ENCODE data around the gene MAMLD1.

The MAMLD1 gene

GRCh38 chrX:150527108-150527507 is 164.0 kb downstream of the MAMLD1 start:
- Histone ChIP-seq H3K4me3 (ENCODE audit: low read length in 2 of 2) (no peak overlapping the region), H3K9ac (ENCODE audit: low read length in 2 of 2) (no peak overlapping the region), H3K36me3 (ENCODE audit: control insufficient read depth in 2 of 2, insufficient read depth in 2 of 2, low read length in 2 of 2) (no peaks in the 10 kb centered on the region), H3K4me1 (ENCODE audit: control insufficient read depth, insufficient read depth, low read length) (no peaks in the 10 kb centered on the region), H3K27ac (ENCODE audit: low read length) (no peak overlapping the region), H3K9me3 (ENCODE audit: control insufficient read depth in 2 of 2, low read length in 2 of 2) (no peaks in the 10 kb centered on the region), H3K27me3 (ENCODE audit: control insufficient read depth in 1 of 2, insufficient read depth in 2 of 2, low read length in 2 of 2) (no peaks in the 10 kb centered on the region)

GRCh38 chrX:150529587-150529986 is 166.5 kb downstream of the MAMLD1 start:
- Histone ChIP-seq H3K27me3 (ENCODE audit: control insufficient read depth in 1 of 2, insufficient read depth in 2 of 2, low read length in 2 of 2) (peaks cover 0 to 2% of the 10 kb centered on the region in 2 donors), H3K27ac (ENCODE audit: low read length) (no peak overlapping the region), H3K9ac (ENCODE audit: low read length in 2 of 2) (no peak overlapping the region), H3K9me3 (ENCODE audit: control insufficient read depth in 2 of 2, low read length in 2 of 2) (no peaks in the 10 kb centered on the region), H3K36me3 (ENCODE audit: control insufficient read depth in 2 of 2, insufficient read depth in 2 of 2, low read length in 2 of 2) (no peaks in the 10 kb centered on the region), H3K4me1 (ENCODE audit: control insufficient read depth, insufficient read depth, low read length) (no peaks in the 10 kb centered on the region), H3K4me3 (ENCODE audit: low read length in 2 of 2) (no peak overlapping the region)

- peaks cover 0 to 2% of the 10 kb centered on the region in 2 donors for H3K27me3 ChIP-seq (ENCODE audit: control insufficient read depth in 1 of 2, insufficient read depth in 2 of 2, low read length in 2 of 2)
- H3K9ac ChIP-seq (ENCODE audit: low read length in 2 of 2) = no peak overlapping the region
- H3K4me3 ChIP-seq (ENCODE audit: low read length in 2 of 2) = no peak overlapping the region
Observed at GRCh38 chrX:150530821-150531220, 167.7 kb downstream of the MAMLD1 start.

GRCh38 chrX:150531467-150531866 is 168.3 kb downstream of the MAMLD1 start:
- Histone ChIP-seq H3K36me3 (ENCODE audit: control insufficient read depth in 2 of 2, insufficient read depth in 2 of 2, low read length in 2 of 2) (no peaks in the 10 kb centered on the region), H3K4me1 (ENCODE audit: control insufficient read depth, insufficient read depth, low read length) (no peaks in the 10 kb centered on the region), H3K27me3 (ENCODE audit: control insufficient read depth in 1 of 2, insufficient read depth in 2 of 2, low read length in 2 of 2) (peaks cover 0 to 2% of the 10 kb centered on the region in 2 donors), H3K9me3 (ENCODE audit: control insufficient read depth in 2 of 2, low read length in 2 of 2) (peaks cover under 1 to 7% of the 10 kb centered on the region in 2 donors), H3K4me3 (ENCODE audit: low read length in 2 of 2) (no peak overlapping the region), H3K27ac (ENCODE audit: low read length) (no peak overlapping the region), H3K9ac (ENCODE audit: low read length in 2 of 2) (no peak overlapping the region)

More at GRCh38 chrX:150530821-150531220, 167.7 kb downstream of the MAMLD1 start:
- H3K36me3 ChIP-seq (ENCODE audit: control insufficient read depth in 2 of 2, insufficient read depth in 2 of 2, low read length in 2 of 2) = no peaks in the 10 kb centered on the region
- no peak overlapping the region for H3K27ac ChIP-seq (ENCODE audit: low read length)
- H3K4me1 ChIP-seq (ENCODE audit: control insufficient read depth, insufficient read depth, low read length) = no peaks in the 10 kb centered on the region
- peaks cover 0 to 4% of the 10 kb centered on the region in 2 donors for H3K9me3 ChIP-seq (ENCODE audit: control insufficient read depth in 2 of 2, low read length in 2 of 2)

GRCh38 chrX:150533863-150534262 is 170.7 kb downstream of the MAMLD1 start:
- Histone ChIP-seq H3K4me3 (ENCODE audit: low read length in 2 of 2) (no peak overlapping the region), H3K27me3 (ENCODE audit: control insufficient read depth in 1 of 2, insufficient read depth in 2 of 2, low read length in 2 of 2) (peaks cover 0 to 3% of the 10 kb centered on the region in 2 donors), H3K9me3 (ENCODE audit: control insufficient read depth in 2 of 2, low read length in 2 of 2) (peaks cover 4 to 17% of the 10 kb centered on the region in 2 donors), H3K27ac (ENCODE audit: low read length) (no peak overlapping the region), H3K36me3 (ENCODE audit: control insufficient read depth in 2 of 2, insufficient read depth in 2 of 2, low read length in 2 of 2) (no peaks in the 10 kb centered on the region), H3K9ac (ENCODE audit: low read length in 2 of 2) (no peak overlapping the region), H3K4me1 (ENCODE audit: control insufficient read depth, insufficient read depth, low read length) (no peaks in the 10 kb centered on the region)

GRCh38 chrX:150536455-150537116 is 173.5 kb downstream of the MAMLD1 start:
- H3K4me3 ChIP-seq (ENCODE audit: low read length in 2 of 2) = no peak overlapping the region
- no peak overlapping the region for H3K27ac ChIP-seq (ENCODE audit: low read length)
- no peaks in the 10 kb centered on the region for H3K36me3 ChIP-seq (ENCODE audit: control insufficient read depth in 2 of 2, insufficient read depth in 2 of 2, low read length in 2 of 2)
- peaks cover 4 to 17% of the 10 kb centered on the region in 2 donors for H3K9me3 ChIP-seq (ENCODE audit: control insufficient read depth in 2 of 2, low read length in 2 of 2)
- no peak overlapping the region for H3K9ac ChIP-seq (ENCODE audit: low read length in 2 of 2)
- peaks cover 0 to 3% of the 10 kb centered on the region in 2 donors for H3K27me3 ChIP-seq (ENCODE audit: control insufficient read depth in 1 of 2, insufficient read depth in 2 of 2, low read length in 2 of 2)
- no peaks in the 10 kb centered on the region for H3K4me1 ChIP-seq (ENCODE audit: control insufficient read depth, insufficient read depth, low read length)

- Histone ChIP-seq H3K9me3 (ENCODE audit: control insufficient read depth in 2 of 2, low read length in 2 of 2) (peaks cover 4 to 17% of the 10 kb centered on the region in 2 donors), H3K27ac (ENCODE audit: low read length) (no peak overlapping the region), H3K4me3 (ENCODE audit: low read length in 2 of 2) (no peak overlapping the region), H3K4me1 (ENCODE audit: control insufficient read depth, insufficient read depth, low read length) (no peaks in the 10 kb centered on the region), H3K9ac (ENCODE audit: low read length in 2 of 2) (no peak overlapping the region), H3K36me3 (ENCODE audit: control insufficient read depth in 2 of 2, insufficient read depth in 2 of 2, low read length in 2 of 2) (no peaks in the 10 kb centered on the region), H3K27me3 (ENCODE audit: control insufficient read depth in 1 of 2, insufficient read depth in 2 of 2, low read length in 2 of 2) (peaks cover 0 to 2% of the 10 kb centered on the region in 2 donors)
Observed at GRCh38 chrX:150537851-150538250, 174.7 kb downstream of the MAMLD1 start.

- no peaks in the 10 kb centered on the region for H3K4me1 ChIP-seq (ENCODE audit: control insufficient read depth, insufficient read depth, low read length)
- peaks cover 0 to 2% of the 10 kb centered on the region in 2 donors for H3K27me3 ChIP-seq (ENCODE audit: control insufficient read depth in 1 of 2, insufficient read depth in 2 of 2, low read length in 2 of 2)
- H3K27ac ChIP-seq (ENCODE audit: low read length) = no peak overlapping the region
- no peaks in the 10 kb centered on the region for H3K36me3 ChIP-seq (ENCODE audit: control insufficient read depth in 2 of 2, insufficient read depth in 2 of 2, low read length in 2 of 2)
- H3K4me3 ChIP-seq (ENCODE audit: low read length in 2 of 2) = no peak overlapping the region
- H3K9ac ChIP-seq (ENCODE audit: low read length in 2 of 2) = no peak overlapping the region
- H3K9me3 ChIP-seq (ENCODE audit: control insufficient read depth in 2 of 2, low read length in 2 of 2) = peaks cover 4 to 13% of the 10 kb centered on the region in 2 donors
Observed at GRCh38 chrX:150540965-150541364, 177.8 kb downstream of the MAMLD1 start.

- Histone ChIP-seq H3K9me3 (ENCODE audit: control insufficient read depth in 2 of 2, low read length in 2 of 2) (no peaks in the 10 kb centered on the region), H3K27me3 (ENCODE audit: control insufficient read depth in 1 of 2, insufficient read depth in 2 of 2, low read length in 2 of 2) (no peaks in the 10 kb centered on the region)
Observed at GRCh38 chrX:150542846-150543229, 179.7 kb downstream of the MAMLD1 start.

GRCh38 chrX:150543230-150544155 is 180.4 kb downstream of the MAMLD1 start:
- H3K4me3 ChIP-seq (ENCODE audit: low read length in 2 of 2) = no peak overlapping the region
- peaks cover 14% of the 10 kb centered on the region for H3K4me1 ChIP-seq (ENCODE audit: control insufficient read depth, insufficient read depth, low read length)
- H3K9ac ChIP-seq (ENCODE audit: low read length in 2 of 2) = no peak overlapping the region
- H3K36me3 ChIP-seq (ENCODE audit: control insufficient read depth in 2 of 2, insufficient read depth in 2 of 2, low read length in 2 of 2) = no peaks in the 10 kb centered on the region
- H3K27ac ChIP-seq (ENCODE audit: low read length) = no peak overlapping the region
- peaks cover 0 to 2% of the 10 kb centered on the region in 2 donors for H3K9me3 ChIP-seq (ENCODE audit: control insufficient read depth in 2 of 2, low read length in 2 of 2)
- H3K27me3 ChIP-seq (ENCODE audit: control insufficient read depth in 1 of 2, insufficient read depth in 2 of 2, low read length in 2 of 2) = peaks cover 0 to 2% of the 10 kb centered on the region in 2 donors

More at GRCh38 chrX:150542846-150543229, 179.7 kb downstream of the MAMLD1 start:
- Histone ChIP-seq H3K4me3 (ENCODE audit: low read length in 2 of 2) (no peak overlapping the region), H3K4me1 (ENCODE audit: control insufficient read depth, insufficient read depth, low read length) (peaks cover 12% of the 10 kb centered on the region), H3K27ac (ENCODE audit: low read length) (no peak overlapping the region), H3K36me3 (ENCODE audit: control insufficient read depth in 2 of 2, insufficient read depth in 2 of 2, low read length in 2 of 2) (no peaks in the 10 kb centered on the region), H3K9ac (ENCODE audit: low read length in 2 of 2) (no peak overlapping the region)

Data from stomach smooth muscle (tissue), 2 donors.